Measurements from ENCODE around the gene OR10A5. TPM values are rescaled to one million over a fixed set of nuclear protein-coding genes. Genes with fewer than 3 reads are reported as not detected.
"Not testable (repeated sequence)": the region's sequence is repeated elsewhere in the genome, so short reads cannot be mapped to it uniquely, and the experiment has no call there.

Gene OR10A5, protein sequence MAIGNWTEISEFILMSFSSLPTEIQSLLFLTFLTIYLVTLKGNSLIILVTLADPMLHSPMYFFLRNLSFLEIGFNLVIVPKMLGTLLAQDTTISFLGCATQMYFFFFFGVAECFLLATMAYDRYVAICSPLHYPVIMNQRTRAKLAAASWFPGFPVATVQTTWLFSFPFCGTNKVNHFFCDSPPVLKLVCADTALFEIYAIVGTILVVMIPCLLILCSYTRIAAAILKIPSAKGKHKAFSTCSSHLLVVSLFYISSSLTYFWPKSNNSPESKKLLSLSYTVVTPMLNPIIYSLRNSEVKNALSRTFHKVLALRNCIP
- total RNA-seq, result not detected

DNA sequence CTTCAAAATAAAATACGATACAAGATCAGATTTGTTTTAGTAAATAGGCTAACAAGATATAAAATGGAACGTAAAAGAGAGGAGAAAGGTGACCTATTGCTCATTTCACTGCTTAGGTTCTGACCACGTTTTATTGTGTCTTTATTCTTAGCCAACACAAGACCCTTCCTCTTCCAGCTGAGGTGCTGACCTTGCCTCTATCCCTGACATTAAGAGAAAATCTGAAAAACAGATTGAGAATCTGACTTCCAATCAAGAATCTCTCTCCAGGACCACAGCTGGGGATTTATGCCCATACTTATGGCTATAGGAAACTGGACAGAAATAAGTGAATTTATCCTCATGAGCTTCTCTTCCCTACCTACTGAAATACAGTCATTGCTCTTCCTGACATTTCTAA is at the start of gene OR10A5:
Gene OR10A5, plus strand, starts transcription at position 301 of the 400 bp plus-strand sequence. Its CDS starts 0 bp downstream, at position 301.
- H3K4me1 Mint-ChIP-seq (ENCODE audit: low read depth), result peaks cover 6% of the 10 kb centered on the region
- ATAC-seq (replicated peaks in 1 of 2) (no peak), DNase-seq (no peak)
- no peak within 1 kb of the TSS for H3K4me3 Mint-ChIP-seq
- H3K36me3 Mint-ChIP-seq (ENCODE audit: insufficient read depth in 2 of 2), result no peaks in the 10 kb centered on the region
- peaks cover 41% of the 10 kb centered on the region for H3K27me3 Mint-ChIP-seq (ENCODE audit: low read depth)
- no peak within 1 kb of the TSS for H3K27ac Mint-ChIP-seq
- peaks cover 3 to 8% of the 10 kb centered on the region in 2 donors for H3K9me3 Mint-ChIP-seq

DNA sequence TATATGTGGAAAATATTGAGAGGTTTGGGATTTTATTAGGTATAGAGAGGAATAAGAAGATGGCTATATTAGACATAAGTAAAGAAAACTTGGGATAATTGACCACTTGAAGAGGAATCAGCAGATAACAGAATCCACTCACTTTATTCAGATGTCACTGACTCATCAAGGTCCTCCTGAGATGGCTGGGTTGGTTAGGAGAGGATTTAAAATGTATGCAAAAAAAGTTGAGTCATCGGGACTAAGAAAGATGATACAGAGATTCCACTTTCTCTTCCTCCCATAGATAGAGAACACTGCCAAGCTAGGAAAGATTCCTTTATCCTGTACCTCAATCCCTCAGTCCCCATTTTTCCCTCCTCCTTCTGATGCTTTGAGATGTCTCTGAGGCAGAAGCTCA is 46.1 kb upstream of the OR10A5 start, which contains the start of gene OR6A2:
Gene OR6A2, minus strand, starts transcription at position 288 of the 400 bp plus-strand sequence. CDS start 3,981 bp downstream, outside the sequence.
- no peak within 1 kb of the TSS for H3K4me3 Mint-ChIP-seq
- H3K27ac Mint-ChIP-seq, result no peak within 1 kb of the TSS
- peaks cover 9% of the 10 kb centered on the region for H3K27me3 Mint-ChIP-seq (ENCODE audit: low read depth)
- ATAC-seq (replicated peaks in 1 of 2) (no peak), DNase-seq (no peak)
- H3K9me3 Mint-ChIP-seq, result peaks cover 0 to 6% of the 10 kb centered on the region in 2 donors
- no peaks in the 10 kb centered on the region for H3K36me3 Mint-ChIP-seq (ENCODE audit: insufficient read depth in 2 of 2)
- H3K4me1 Mint-ChIP-seq (ENCODE audit: low read depth), result no peaks in the 10 kb centered on the region

DNA sequence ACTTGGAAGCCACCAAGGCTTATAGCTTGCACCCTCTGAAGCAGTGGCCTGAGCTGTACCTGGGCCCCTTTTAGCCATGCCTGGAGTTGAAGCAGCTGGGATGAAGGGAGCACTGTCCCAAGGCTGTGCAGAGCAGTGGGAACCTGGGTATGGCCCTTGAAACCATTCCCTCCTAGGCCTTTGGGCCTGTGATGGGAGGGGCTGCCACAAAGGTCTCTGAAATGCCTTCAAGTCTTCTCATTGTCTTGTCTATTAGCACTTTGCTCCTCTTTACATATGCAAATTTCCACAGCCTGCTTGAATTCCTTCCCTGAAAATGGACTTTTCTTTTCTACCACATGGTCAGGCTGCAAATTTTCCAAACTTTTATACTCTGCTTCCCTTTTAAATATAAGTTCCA is 44.4 kb upstream of the OR10A5 start:
- DNase-seq; H3K4me3 Mint-ChIP-seq; ATAC-seq (replicated peaks in 1 of 2); H3K27me3 Mint-ChIP-seq (ENCODE audit: low read depth); H3K36me3 Mint-ChIP-seq (ENCODE audit: insufficient read depth in 2 of 2); H3K27ac Mint-ChIP-seq; H3K9me3 Mint-ChIP-seq; H3K4me1 Mint-ChIP-seq (ENCODE audit: low read depth): not testable (repeated sequence)

DNA sequence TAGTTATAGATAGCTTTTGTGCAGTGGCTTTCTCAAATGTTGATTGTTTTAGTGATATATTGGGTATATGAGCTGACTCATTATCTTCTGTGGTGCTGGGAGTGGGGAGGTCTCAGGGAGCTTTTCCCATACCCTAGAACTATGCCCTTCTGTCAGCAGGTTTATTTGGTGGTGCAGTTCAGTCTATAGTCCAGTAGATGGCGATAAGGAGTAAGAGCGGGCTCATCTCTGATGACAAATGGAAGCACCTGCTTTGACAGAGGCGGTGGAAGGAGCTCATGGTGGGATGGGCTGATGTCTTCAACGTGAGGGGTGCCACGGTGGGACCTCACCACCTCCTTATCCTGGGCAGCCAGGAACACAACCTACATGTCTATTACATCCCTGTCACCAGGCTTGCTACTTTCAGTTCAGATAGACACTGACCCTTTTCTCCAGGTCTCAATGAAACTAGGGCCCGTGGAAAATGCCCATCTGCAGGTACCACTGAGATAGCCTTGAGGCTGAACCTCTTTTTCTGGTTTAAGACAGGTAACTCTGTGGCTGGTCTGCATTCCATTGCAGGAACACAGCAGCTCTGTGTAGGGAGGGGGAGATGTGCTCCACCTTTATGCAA is 33.0 kb upstream of the OR10A5 start:
- peak; percentile 29 to 50 for DNase-seq
- Mint-ChIP-seq H3K4me3 (no peak overlapping the region), H3K27me3 (ENCODE audit: low read depth) (peaks cover 26% of the 10 kb centered on the region), H3K27ac (no peak overlapping the region), H3K36me3 (ENCODE audit: insufficient read depth in 2 of 2) (no peaks in the 10 kb centered on the region), H3K9me3 (no peaks in the 10 kb centered on the region), H3K4me1 (ENCODE audit: low read depth) (no peaks in the 10 kb centered on the region)
- ATAC-seq (replicated peaks in 1 of 2), result peak; percentile 72 to 79

DNA sequence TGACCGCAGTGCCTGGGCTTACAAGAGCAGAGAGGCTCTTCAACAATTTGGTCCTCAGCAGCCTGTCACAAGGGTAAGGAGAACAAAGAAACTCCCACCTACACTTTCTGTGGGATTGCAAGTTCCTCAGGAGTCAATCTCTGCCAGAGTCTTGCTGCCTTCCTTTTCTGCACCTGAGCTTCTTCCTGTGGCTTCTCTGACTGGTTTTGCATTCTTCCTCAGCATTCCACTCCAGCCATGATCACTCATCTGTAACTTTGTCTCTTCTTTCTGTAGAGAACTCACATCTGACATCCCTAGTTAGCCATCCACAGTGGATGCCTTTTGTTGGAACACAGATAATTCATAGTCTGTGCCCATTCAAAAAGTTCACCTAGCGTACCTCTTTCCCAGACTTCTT is 31.8 kb upstream of the OR10A5 start:
- Mint-ChIP-seq H3K9me3 (no peaks in the 10 kb centered on the region), H3K27ac (no peak overlapping the region), H3K4me1 (ENCODE audit: low read depth) (no peaks in the 10 kb centered on the region), H3K36me3 (ENCODE audit: insufficient read depth in 2 of 2) (no peaks in the 10 kb centered on the region), H3K4me3 (no peak overlapping the region), H3K27me3 (ENCODE audit: low read depth) (peaks cover 17% of the 10 kb centered on the region)
- ATAC-seq (replicated peaks in 1 of 2) (no peak), DNase-seq (no peak)

DNA sequence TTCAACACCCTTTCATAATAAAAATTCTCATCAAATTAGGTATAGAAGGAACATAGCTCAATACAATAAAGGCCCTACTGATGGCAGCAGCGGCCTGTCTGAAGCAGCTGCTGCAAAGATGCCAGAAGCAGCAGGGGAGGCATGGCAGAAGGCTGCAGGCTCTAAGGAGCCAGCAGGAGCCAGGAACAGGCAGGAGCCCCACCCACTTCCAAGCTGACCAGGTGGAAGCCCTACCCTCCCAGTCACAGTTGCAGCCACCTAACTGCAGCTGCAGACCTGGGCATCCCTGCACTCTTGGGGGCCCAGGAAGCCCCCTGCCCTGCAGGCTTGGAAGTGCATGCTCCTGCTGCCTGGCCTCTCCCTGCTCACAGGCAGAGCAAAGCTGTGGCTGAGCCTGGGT is 27.8 kb upstream of the OR10A5 start:
- H3K27ac Mint-ChIP-seq, result no peak overlapping the region
- peaks cover 0 to 4% of the 10 kb centered on the region in 2 donors for H3K9me3 Mint-ChIP-seq
- no peaks in the 10 kb centered on the region for H3K4me1 Mint-ChIP-seq (ENCODE audit: low read depth)
- ATAC-seq (replicated peaks in 1 of 2), result no peak
- peaks cover 15% of the 10 kb centered on the region for H3K27me3 Mint-ChIP-seq (ENCODE audit: low read depth)
- DNase-seq, result no peak
- H3K4me3 Mint-ChIP-seq, result no peak overlapping the region
- H3K36me3 Mint-ChIP-seq (ENCODE audit: insufficient read depth in 2 of 2), result peaks cover 0 to 2% of the 10 kb centered on the region in 2 donors

DNA sequence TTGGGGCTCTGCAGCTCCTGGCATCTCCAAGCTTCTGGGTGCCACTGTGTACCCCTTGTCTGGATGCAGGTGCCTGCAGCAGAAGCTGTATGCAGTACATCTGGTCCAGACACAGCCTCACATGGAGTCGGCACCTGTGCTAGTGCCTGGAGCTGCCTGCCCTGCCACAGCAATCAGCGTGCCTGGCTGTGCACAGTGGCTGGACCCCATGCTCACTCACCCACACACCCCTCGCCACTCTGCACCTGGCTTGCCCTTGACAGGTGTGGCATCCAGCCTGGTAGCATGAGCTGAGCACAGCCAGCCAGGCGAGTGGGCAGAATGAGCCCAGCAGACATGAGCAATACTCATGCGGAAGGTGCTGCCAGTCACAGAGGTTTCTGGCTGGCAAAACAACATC is 26.5 kb upstream of the OR10A5 start:
- DNase-seq (no peak), ATAC-seq (replicated peaks in 1 of 2) (no peak)
- H3K36me3 Mint-ChIP-seq (ENCODE audit: insufficient read depth in 2 of 2), result peaks cover 0 to 2% of the 10 kb centered on the region in 2 donors
- H3K9me3 Mint-ChIP-seq, result peaks cover 0 to 4% of the 10 kb centered on the region in 2 donors
- no peaks in the 10 kb centered on the region for H3K4me1 Mint-ChIP-seq (ENCODE audit: low read depth)
- no peak overlapping the region for H3K4me3 Mint-ChIP-seq
- H3K27ac Mint-ChIP-seq, result no peak overlapping the region
- peaks cover 9% of the 10 kb centered on the region for H3K27me3 Mint-ChIP-seq (ENCODE audit: low read depth)

DNA sequence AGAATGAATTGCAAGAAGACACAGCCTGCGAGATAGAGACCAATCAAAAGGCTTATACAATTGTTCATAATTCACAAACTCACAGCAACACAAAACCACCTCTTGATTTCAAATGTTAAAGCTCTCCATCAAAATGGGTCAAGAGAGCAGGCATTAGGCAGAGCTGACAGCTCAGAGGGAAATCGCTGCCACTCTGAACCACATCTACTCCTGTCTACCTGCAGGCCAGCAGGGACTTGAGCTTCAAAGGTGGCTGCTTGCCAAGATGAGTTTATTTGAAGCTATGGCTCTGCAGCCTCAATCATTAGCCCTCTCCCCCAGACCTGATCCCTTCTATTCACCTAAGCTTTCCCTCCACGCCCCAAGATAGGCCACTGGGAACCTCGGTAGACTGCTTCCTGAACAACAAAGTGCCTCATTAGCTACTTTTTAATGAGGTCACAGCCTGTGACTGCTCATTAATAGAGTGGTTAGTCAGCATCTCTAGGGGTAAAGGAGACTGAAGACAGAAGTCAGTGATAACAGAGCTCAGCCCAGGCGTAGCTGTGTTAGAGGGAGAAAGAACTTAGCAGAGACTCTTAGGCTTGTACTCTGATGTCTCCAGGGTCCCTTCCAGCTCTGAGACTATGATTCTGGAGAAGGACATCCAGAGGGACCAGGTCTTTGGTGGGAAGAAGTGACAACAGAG is 21.2 kb upstream of the OR10A5 start:
- peaks cover 0 to 4% of the 10 kb centered on the region in 2 donors for H3K9me3 Mint-ChIP-seq
- peaks cover 10% of the 10 kb centered on the region for H3K27me3 Mint-ChIP-seq (ENCODE audit: low read depth)
- no peak overlapping the region for H3K4me3 Mint-ChIP-seq
- H3K36me3 Mint-ChIP-seq (ENCODE audit: insufficient read depth in 2 of 2), result peaks cover 0 to 2% of the 10 kb centered on the region in 2 donors
- DNase-seq (no peak), ATAC-seq (replicated peaks in 1 of 2) (no peak)
- no peak overlapping the region for H3K27ac Mint-ChIP-seq
- H3K4me1 Mint-ChIP-seq (ENCODE audit: low read depth), result peaks cover 10% of the 10 kb centered on the region

DNA sequence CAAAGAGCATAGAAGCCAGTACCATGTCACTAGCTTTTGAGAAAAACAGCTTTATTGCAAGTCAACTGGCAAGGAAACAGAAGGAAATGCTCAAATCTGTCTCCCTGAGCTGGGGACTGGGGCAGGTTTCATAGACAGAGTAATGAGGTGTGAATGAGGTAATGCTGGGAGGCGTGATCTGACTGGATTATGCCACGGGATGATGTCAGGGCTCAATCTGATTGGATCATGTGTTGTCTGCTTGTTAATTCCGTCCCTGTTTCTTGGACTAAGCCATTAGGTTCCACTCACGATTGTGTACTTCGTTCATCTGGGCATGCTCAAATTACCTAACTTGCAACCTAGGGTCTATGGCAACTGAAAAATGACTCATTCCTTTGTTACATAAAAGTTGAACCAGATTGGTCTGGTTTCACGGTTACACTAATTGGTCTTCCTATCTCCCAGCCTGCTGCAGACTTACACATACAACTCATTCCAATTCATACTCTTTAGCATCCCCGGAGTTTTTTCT is 20.2 kb upstream of the OR10A5 start:
- Mint-ChIP-seq H3K36me3 (ENCODE audit: insufficient read depth in 2 of 2) (no peaks in the 10 kb centered on the region), H3K4me1 (ENCODE audit: low read depth) (peaks cover 10% of the 10 kb centered on the region), H3K4me3 (no peak overlapping the region), H3K27ac (no peak overlapping the region), H3K27me3 (ENCODE audit: low read depth) (peaks cover 10% of the 10 kb centered on the region), H3K9me3 (peaks cover 0 to 1% of the 10 kb centered on the region in 2 donors)
- ATAC-seq (replicated peaks in 1 of 2) (peak; percentile 67 to 71), DNase-seq (no peak)

DNA sequence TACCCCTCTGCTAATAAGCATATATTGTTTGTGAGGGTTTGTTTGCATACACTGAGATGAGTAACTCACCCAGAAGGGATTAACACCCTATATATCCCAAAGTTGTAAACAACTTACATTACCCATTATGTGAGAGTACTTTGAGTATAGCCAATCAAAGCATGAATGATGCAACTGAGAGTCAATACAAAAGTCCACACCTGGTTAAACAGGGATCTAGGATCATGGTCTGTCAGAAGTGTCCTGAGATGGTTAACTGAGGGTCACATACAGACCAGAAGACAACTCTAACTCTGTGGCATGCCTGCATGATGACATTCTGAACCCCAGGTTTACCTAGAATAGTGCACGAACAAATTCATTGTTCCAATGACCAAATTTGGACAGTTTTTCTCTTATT is 17.4 kb upstream of the OR10A5 start:
- peaks cover 10% of the 10 kb centered on the region for H3K4me1 Mint-ChIP-seq (ENCODE audit: low read depth)

DNA sequence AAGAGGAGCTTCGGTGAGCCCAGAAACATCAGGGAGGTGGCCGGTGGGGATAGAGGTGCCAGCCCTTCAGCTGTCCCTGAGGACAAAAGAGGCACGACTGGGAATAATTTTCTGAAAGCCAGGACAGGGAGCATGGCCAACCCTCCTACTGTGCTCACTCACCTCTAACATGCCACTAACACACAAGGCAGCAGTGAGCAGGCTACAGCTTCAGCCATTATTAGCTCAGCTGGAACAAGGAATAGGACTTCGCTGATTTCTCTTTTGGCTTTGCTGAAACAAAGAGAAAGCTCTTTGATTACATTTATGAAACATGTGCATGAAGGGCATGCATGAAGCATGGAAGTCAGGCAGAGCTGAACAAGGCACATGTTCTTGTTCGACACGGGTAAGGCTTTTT is 12.1 kb upstream of the OR10A5 start:
- H3K36me3 Mint-ChIP-seq (ENCODE audit: insufficient read depth in 2 of 2), result no peaks in the 10 kb centered on the region
- no peaks in the 10 kb centered on the region for H3K4me1 Mint-ChIP-seq (ENCODE audit: low read depth)
- ATAC-seq (replicated peaks in 1 of 2) (no peak), DNase-seq (no peak)
- H3K27ac Mint-ChIP-seq, result no peak overlapping the region
- no peaks in the 10 kb centered on the region for H3K9me3 Mint-ChIP-seq
- H3K4me3 Mint-ChIP-seq, result no peak overlapping the region
- H3K27me3 Mint-ChIP-seq (ENCODE audit: low read depth), result peaks cover 11% of the 10 kb centered on the region

More for the DNA sequence above, 17.4 kb upstream of the OR10A5 start:
- Mint-ChIP-seq H3K9me3 (no peaks in the 10 kb centered on the region), H3K36me3 (ENCODE audit: insufficient read depth in 2 of 2) (no peaks in the 10 kb centered on the region), H3K27me3 (ENCODE audit: low read depth) (peaks cover 6% of the 10 kb centered on the region), H3K27ac (no peak overlapping the region), H3K4me3 (no peak overlapping the region)
- ATAC-seq (replicated peaks in 1 of 2) (no peak), DNase-seq (no peak)

DNA sequence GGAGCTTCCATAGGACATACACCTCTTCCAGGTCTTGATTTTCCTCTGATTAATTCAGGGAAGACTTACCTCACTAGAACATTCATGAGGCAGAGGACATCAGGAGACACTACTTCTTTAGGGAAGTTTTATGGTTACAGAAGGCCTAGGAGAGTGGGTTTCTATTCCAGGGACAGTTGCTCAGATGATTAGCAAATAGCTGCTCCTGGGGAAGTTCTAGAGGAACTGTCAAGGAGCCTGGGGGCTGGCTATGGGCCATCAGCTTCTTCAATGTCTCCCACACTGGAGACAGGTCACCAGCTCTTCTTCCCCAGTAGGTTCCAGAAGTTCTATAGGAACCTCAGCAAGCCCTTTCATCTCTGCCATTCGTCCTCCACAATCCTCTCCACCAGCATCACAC is 11.5 kb upstream of the OR10A5 start:
- no peaks in the 10 kb centered on the region for H3K36me3 Mint-ChIP-seq (ENCODE audit: insufficient read depth in 2 of 2)
- H3K27ac Mint-ChIP-seq, result no peak overlapping the region
- peaks cover 11% of the 10 kb centered on the region for H3K27me3 Mint-ChIP-seq (ENCODE audit: low read depth)
- no peaks in the 10 kb centered on the region for H3K9me3 Mint-ChIP-seq
- DNase-seq (no peak), ATAC-seq (replicated peaks in 1 of 2) (no peak)
- H3K4me3 Mint-ChIP-seq, result no peak overlapping the region
- no peaks in the 10 kb centered on the region for H3K4me1 Mint-ChIP-seq (ENCODE audit: low read depth)

DNA sequence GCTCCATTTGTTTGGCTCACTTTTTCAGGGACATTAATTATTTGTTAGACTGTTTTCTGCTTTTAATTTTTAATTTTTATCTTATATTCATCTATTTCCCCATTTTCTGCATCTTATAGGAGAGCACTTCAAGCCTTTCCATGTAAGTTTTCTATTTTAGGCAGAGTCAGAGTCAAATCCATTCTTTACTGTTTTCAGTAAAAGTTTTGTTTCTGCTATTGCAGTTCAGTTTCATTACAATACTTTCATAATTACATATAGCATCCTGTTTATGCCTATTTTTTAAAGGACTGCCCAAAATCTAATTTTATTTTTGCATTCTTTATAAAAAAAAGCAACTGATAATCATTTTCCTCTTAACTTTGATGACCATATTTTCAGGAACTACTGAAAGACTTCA is 3.8 kb upstream of the OR10A5 start:
- Mint-ChIP-seq H3K9me3 (peaks cover 0 to 6% of the 10 kb centered on the region in 2 donors), H3K27me3 (ENCODE audit: low read depth) (peaks cover 32% of the 10 kb centered on the region), H3K36me3 (ENCODE audit: insufficient read depth in 2 of 2) (no peaks in the 10 kb centered on the region), H3K4me1 (ENCODE audit: low read depth) (peaks cover 6% of the 10 kb centered on the region), H3K4me3 (no peak overlapping the region), H3K27ac (no peak overlapping the region)
- ATAC-seq (replicated peaks in 1 of 2) (peak in 1 of 2 donors; percentile 33), DNase-seq (no peak)

All from activated T-cell treated with anti-CD3 and anti-CD28 coated beads, Interleukin-2, amount 50 U/mL, for 72 hours (primary cell).